Dedifferentiated amniotic fluid mesenchymal stem cell (primary cell): ENCODE data around the gene SLC30A5.
"Not testable (repeated sequence)": the region's sequence is repeated elsewhere in the genome, so short reads cannot be mapped to it uniquely, and the experiment has no call there.

ENCODE experiments used
- DNase-seq: peaks from one replicate; pipeline ENCODE4 v3.0.0-alpha.2; 2016; ENCODE audit errors: extremely low spot score

The SLC30A5 gene

DNA sequence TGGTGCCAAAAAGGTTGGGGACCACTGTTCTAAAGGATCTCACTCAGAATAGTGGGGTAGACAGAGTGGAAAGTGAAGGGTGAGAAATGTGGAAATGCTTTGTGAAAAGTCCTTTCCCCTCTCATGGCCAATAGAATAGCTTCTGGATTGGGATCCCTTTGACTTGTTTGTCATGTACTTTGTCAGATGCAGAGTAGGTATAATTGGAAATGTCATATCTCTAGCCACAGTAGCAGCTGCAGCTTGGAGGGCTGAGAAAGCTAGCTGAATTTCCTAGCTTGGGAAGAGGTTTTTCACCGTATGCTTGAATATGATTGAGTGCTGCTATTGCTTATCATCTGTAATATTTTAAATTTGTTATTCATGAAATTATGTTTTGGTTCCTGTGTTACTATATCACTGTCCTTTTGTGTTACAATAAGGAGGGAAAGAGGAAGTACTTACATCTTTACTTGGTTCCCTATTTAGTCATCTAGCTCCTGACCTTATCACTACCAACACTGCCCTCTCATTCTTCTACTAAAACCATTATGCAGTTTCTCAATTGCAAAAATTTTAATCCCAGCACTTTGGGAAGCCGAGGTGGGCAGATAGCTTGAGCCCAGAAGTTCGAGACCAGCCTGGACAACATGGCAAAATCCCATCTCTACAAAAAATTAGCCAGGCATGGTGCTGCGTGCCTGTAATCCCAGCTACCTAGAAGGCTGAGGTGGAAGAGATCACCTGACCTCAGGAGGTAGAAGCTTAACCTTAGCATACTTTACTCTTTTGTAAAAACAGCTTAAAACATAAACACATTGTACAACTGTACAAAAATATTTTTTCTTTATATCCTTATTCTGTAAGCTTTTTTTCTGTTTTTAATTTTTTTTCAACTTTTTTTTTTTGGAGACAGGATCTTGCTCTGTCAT lies 12.4 kb downstream of the SLC30A5 start:
- DNase-seq, result no peak

DNA sequence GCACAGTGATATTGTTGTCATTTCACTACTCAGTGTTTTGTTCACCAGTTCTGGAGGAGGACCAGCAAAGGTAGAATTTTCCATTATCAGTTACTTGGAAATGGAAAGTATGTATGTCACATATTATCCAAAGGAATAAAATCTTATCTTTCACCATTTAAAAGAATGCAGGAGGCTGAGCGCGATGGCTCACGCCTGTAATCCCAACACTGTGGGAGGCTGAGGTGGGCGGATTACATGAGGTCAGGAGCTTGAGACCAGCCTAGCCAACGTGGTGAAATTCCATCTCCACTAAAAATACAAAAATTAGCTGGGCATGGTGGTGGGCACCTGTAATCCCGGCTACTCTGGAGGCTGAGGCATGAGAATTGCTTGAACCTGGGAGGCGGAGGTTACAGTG lies 14.6 kb downstream of the SLC30A5 start:
- DNase-seq, result not testable (repeated sequence)

DNA sequence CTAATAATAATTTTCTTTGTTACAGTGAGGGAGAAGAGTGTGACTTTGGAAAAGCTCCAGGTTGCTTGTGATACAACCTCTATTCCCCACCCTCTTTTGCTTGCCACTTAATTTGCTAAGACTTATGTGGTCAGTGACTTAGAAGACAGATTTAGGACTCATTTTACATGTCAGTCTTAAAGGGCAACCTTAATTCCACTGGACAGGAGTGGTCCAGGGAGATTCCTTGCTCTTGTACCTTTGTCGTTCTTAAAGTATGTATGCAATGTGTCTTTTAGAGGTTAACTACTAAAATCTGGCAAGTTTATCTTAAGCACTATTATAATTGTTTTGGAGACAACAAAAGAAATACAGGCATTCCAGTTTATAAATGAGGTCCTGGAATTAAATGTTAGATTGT lies 20.0 kb downstream of the SLC30A5 start:
- no peak for DNase-seq

DNA sequence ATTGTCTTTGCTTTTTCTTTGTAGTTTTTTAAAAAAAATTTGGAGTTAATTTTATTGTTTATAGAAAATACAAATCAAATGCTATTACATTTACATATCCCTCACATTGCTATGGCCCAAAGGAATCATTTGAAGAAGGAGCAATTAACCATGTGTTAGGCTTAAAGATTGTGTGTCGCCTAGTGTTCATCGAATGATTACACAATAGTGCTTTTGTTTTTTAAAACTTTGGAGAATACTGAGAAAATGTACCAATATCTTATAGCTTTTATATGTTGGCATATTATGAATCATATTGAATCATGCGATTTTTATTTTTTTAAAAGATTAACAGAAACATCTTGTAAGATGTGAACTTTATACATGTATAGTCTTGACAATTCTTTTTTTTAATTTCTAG lies 21.7 kb downstream of the SLC30A5 start:
- no peak for DNase-seq

DNA sequence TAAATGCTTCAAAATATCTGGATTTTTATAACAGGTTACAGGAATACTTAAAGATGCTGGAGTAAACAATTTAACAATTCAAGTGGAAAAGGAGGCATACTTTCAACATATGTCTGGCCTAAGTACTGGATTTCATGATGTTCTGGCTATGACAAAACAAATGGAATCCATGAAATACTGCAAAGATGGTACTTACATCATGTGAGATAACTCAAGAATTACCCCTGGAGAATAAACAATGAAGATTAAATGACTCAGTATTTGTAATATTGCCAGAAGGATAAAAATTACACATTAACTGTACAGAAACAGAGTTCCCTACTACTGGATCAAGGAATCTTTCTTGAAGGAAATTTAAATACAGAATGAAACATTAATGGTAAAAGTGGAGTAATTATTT lies 35.6 kb downstream of the SLC30A5 start:
- peak; percentile 59 for DNase-seq

DNA sequence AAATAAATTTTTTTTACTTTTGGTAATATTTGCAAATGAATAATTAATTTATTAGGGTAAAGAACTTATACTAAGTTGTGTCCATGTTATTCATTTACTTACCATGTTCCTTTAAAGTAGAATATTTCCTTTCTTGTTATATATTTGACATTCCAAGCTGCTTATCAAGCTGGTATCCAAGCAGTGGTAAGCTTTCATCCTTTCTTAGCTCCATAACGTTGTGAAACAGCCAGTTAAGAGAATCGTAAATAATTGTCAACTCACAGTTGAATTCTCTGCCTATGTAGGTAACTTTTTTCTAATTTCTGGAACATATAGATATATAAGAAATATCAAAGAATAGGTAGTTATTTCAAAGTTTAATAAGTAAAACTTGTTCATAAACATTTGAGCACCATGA lies 36.4 kb downstream of the SLC30A5 start:
- DNase-seq, result no peak

DNA sequence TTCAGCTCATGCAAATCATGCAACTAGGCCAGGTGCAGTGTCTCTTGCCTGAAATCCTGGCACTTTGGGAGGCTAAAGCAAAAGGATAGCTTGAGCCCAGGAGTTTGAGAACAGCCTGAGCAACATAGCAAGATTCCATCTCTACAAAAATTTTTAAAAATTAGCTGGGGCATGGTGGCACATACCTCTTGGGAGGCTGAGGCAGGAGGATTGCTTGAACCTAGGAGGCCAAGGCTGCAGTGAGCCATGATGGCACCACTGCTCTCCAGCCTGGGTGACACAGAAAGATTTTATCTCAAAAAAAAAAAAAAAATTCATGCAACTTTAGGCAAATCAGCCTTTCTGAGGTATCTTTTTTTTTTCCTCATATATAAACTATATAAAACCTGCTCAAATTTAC lies 37.5 kb downstream of the SLC30A5 start:
- no peak for DNase-seq

DNA sequence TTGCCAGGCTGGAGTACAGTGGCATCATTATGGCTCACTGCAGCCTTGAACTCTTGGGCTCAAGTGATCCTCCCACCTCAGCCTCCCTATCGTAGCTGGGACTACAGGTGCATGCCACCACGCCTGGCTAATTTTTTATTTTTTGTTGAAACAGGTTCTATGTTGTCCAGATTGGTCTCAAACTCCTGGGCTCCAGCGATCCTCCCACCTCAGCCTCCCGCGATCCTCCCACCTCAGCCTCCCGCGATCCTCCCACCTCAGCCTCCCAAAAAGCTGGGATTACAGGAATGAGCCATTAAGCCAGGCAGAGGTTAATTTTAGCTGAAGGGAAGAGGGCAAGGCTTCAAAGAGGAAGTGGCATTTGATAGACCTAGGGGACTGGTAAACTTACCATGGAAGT lies 40.3 kb downstream of the SLC30A5 start:
- DNase-seq, result no peak

DNA sequence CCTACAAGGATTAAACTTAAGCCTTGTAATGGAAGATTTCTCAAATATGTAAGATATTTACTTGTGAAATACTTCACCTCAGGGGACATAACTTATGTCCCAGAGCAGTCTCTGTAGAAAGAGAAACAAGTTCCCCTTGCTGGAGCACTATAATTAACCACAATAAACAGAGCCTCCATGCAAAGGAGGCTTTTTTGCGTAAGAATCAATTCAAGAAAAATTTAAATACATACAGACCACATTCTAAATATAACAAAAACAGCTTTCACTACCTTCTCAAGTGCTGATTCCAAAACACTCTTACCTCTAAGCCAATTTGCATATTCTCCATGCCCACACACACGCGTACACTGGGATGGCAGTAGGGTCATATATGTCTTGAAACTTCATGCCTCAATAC lies 42.5 kb downstream of the SLC30A5 start:
- no peak for DNase-seq

DNA sequence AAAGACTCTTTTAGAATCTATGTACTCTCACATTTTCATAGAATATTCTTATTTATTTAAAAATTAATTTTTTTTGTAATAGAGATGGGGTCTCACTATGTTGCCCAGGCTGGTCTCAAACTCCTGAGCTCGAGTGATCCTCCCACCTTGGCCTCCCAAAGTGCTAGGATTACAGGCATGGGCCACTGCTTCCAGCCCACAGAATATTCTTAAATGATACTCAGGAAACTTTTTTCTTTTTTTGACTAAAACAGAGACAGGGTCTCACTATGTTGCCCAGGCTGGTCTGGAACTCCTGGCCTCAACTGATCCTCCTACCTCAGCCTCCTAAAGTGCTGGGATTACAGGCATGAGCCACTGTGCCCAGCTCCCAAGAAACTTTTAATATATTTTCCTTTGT lies 43.4 kb downstream of the SLC30A5 start:
- DNase-seq, result not testable (repeated sequence)

DNA sequence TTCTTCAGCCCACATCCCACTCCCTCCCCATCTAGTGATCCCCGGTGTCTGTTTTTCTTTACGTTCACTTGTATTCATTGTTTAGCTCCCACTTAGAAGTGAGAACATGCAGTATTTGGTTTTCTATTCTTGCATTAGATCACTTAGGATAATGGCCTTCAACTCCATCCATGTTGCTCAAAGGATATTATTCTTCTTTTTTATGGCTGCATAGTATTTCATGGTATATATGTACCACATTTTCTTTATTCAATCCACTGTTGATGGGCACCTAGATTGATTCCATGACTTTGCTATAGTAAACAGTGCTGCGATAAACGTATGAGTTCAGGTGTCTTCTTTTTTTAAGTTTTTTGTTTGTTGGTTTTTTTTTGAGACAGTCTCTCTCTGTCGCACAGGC lies 44.0 kb downstream of the SLC30A5 start:
- no peak for DNase-seq

DNA sequence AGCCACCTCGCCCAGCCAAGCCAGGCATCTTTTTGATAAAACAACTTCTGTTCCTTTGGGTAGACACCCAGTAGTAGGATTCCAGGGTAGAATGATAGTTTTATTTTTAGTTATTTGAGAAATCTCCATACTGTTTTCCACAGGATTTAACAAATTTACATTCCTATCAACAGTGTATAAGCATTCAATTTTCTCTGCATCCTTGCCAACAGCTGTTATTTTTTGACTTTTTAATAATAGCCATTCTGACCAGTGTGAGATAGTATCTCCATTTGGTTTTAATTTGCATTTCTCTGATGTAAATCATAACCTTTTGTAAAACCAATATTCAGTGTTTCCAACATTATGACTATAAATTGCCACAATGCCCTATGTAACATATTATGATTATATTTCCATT lies 45.0 kb downstream of the SLC30A5 start:
- DNase-seq, result no peak

DNA sequence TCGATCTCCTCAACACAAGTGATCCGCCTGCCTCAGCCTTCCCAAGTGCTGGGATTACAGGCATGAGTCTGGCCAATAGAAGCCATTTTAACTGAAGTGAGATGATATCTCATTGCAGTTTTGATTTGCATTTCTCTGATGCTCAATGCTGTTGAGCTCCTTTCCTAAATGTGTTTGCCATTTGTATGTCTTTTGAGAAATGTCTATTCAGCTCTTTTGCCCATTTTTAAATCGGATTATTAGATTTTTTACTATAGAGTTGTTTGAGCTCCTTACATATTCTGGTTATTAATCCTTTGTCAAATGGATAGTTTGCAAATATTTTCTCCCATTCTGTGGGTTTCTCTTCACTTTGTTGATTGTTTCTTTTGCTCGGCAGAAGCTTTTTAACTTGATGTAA lies 46.4 kb downstream of the SLC30A5 start:
- not testable (repeated sequence) for DNase-seq

DNA sequence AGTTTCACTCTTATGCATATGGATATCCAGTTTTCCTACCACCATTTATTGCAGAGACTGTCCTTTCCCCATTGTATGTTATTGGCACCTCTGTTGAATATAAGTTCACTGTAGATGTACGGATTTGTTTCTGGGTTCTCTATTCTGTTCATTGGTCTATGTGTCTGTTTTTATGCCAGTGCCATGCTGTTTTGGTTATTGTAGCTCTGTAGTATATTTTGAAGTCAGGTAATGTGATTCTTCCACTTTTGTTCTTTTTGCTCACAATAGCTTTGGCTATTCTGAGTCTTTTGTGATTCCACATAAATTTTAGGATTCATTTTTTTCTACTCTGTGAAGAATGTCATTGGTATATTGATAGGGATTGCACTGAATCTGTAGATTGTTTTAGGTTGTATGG lies 47.0 kb downstream of the SLC30A5 start:
- DNase-seq, result no peak

DNA sequence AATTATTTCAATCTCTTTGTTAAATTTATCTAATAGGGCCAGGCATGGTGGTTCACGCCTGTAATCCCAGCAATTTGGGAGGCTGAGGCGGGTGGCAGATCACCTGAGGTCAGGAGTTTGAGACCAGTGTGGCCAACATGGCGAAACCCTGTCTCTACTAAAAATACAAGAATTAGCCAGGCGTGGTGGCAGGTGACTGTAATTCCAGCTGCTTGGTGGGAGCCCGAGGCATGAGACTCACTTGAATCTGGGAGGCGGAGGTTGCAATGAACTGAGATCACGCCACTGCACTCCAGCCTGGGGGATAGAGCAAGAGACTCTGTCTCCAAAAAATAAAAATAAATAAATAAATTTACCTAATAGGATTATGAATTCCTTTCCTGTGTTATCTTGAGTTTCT lies 54.8 kb downstream of the SLC30A5 start:
- not testable (repeated sequence) for DNase-seq

DNA sequence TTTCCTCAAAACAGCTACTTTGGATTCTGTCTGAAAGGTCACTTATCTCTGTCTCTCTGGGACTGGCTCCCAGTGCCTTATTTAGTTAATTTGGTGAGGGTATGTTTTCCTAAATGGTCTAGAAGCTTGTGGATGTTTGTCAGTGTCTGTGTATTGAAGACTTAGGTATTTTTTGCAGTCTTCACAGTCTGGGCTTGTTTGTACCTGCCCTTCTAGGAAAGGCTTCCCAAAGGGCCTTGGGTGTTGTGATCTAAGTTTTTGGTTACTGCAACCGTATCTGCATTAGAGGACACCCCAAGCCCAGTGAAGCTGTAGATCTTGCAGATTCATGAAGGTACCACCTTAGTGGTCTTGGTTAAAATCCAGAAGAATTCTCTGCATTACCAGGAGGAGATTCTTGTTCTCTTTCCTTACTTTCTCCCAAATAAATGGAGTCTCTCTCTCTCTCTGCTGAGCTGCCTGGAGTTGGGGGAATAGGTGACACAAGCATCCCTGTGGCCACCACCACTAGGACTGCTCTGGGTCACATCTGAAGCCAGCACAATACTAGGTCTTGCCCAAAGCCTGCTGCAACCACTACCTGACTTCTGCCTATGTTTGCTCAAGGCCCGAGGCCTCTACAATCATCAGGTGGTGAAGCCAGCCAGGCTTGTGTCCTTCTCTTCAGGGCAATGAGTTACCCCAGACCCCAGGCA lies 55.3 kb downstream of the SLC30A5 start:
- DNase-seq, result no peak

DNA sequence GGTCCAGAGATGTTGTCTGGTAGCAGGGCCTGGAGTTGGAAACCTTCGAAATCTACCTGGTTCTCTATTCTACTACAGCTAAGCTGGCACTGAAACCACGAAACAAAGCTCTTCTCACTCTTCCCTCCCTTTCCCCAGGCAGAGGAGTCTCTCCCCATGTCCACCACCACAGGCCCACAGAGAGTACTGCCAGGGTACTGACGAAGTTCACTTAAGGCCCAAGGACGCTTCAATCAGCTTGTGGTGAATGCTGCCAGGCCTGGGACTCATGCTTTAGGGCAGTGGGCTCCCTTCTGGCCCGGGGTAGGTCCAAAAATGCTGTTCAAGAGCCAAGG lies 55.8 kb downstream of the SLC30A5 start:
- no peak for DNase-seq

DNA sequence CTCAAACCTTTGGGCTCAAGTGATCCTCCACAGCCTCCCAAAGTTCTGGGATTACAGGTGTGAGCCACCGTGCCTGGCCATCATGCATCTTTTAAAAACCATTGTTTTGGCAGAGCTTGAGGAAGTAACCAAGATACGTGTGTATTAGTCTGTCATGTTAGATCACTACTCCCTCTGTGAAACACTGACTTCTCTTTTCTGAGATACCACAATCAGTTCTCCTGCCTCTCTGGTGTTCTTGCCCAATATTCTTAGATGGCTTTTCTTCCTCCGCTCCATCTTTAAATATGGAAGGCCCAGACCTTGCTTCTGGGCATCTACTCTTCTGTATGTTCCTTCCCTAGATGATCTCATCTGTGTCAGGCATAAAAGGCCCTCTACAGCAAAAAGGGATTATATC lies 58.9 kb downstream of the SLC30A5 start:
- no peak for DNase-seq

DNA sequence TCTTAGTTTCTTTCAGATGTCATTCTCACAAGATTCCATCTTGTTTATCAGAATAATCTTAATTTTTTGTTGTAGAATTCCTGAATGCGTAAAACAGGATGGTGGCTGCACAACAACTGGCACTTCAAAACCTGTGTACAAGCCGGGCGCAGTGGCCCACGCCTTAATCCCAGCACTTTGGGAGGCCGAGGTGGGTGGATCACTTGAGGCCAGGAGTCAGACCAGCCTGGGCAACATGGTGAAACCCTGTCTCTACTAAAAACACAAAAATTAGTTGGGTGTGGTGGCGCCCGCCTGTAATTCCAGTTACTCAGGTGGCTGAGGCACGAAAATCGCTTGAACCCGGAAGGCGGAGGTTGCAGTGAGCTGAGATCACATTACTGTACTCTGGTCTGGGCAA lies 62.6 kb downstream of the SLC30A5 start:
- DNase-seq, result no peak

DNA sequence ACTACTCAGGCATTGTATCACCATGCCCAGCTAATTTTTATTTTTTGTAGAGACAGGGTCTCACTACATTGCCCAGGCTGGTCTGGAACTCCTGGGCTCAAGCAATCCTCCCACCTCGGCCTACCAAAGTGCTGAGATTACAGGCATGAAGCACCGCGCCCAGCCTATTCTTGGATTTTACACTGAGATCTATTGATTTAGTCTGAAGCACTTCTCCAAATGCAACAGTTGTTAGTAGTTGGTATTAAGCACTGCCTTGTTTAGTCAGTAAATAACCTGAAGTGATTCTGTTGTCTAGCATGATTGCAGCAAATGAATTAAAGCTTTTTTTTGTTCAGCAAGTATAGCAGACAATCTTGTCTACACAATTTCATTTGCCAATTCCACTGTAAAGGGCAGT lies 64.2 kb downstream of the SLC30A5 start:
- no peak for DNase-seq

DNA sequence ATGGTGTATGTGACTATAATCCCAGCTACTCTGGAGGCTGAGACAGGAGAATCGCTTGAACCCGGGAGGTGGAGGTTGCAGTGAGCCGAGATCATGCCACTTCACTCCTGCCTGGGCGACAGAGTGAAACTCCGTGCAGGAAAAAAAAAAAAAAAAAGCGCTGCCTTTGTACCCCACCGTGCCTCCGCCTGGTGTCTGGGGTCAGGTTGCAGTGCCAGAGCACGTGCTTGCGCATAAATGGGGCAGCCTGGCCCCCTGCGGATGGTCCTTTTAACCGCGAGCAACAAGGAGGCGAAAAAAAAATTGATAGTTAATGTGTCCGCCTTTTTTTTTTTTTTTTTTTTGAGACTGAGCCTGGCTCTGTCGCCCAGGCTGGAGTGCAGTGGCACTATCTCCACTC lies 66.8 kb downstream of the SLC30A5 start:
- DNase-seq, result no peak

DNA sequence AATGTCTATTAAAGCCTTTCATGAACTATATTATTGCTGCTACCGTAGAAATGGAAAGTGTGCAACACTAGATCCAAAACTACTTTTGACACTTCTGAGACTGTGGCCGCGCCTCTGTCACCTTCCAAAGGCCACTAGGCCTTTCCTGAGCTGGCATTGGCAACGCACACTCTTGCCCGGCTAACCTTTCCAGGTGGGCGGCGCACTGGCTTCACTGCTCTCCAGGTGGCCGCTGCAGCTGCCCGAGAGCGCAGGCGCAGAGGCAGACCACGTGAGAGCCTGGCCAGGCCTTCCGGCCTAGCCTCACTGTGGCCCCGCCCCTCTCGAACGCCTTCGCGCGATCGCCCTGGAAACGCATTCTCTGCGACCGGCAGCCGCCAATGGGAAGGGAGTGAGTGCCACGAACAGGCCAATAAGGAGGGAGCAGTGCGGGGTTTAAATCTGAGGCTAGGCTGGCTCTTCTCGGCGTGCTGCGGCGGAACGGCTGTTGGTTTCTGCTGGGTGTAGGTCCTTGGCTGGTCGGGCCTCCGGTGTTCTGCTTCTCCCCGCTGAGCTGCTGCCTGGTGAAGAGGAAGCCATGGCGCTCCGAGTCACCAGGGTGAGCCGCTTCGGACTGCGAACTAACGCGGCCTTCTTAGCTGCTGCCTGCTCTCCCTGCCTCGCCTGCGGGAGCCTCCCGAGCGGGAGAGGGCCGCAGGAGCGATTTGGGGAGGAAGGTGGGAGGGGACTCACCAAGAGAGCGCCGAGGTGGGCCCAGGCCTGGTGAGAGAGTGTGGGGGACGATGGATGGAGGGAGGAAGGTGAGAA lies 73.1 kb downstream of the SLC30A5 start, which contains the start of gene CCNB1:
CCNB1 (plus strand) TSS at position 465 of the 807 bp plus-strand sequence; CDS start at position 578, 113 bp downstream.
- peak; percentile 97 for DNase-seq

DNA sequence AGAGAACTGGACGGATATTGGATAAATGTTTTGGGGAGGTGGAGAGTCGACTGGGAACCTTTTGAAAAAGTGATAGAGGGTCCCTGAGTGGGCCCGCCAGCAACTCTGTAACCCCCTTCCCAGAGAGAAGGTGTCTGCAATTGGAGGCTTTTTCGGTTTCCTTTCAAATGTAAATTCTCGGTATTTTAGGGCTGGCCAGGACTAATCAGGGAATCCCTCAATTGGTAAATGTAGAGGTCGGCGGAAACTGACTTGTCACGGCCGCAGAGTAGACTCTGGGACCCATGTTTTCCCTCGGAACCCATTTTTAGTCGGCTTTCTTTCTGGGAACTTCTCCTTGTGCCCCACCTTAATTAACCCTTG lies 73.7 kb downstream of the SLC30A5 start:
- no peak for DNase-seq
